ENCODE measurements around the gene RAPGEF2.

GRCh38 chr4:159195361-159195769 is 92.5 kb downstream of the RAPGEF2 start:
- no peak for TF ChIP-seq CTCF (IDR thresholded peaks at IDR 0.05 in 8 of 11, conservative IDR thresholded peaks at IDR 0.05 in 3 of 11)
- TF ChIP-seq POLR2A (IDR thresholded peaks at IDR 0.05): no peak
- no peak for TF ChIP-seq POLR2AphosphoS5 (IDR thresholded peaks at IDR 0.05)

All from spleen (tissue), 7 donors.